Liver (tissue), 3 donors: ENCODE results near the gene CRYBG1.

Experiments
- EGR1 ChIP-seq, 2 donors: IDR thresholded peaks; 2 replicates each; pipeline ENCODE4 v1.6.1; 2016 to 2018; ENCODE audit warnings: antibody characterized with exemption in 2 of 2, low read depth in 2 of 2
- HNF4A ChIP-seq, 2 donors: conservative IDR thresholded peaks; 2 replicates each; pipeline ENCODE4 v1.6.1; 2016; ENCODE audit warnings: antibody characterized with exemption in 2 of 2, mild to moderate bottlenecking in 2 of 2
- JUND ChIP-seq, 2 donors: IDR thresholded peaks; 2 replicates each; pipeline ENCODE4 v1.6.1; 2016; ENCODE audit warnings: antibody characterized with exemption in 2 of 2
- MAX ChIP-seq: IDR thresholded peaks from 2 replicates; pipeline ENCODE4 v1.6.1; 2016; ENCODE audit warnings: antibody characterized with exemption
- RAD21 ChIP-seq, 2 donors: IDR thresholded peaks; 2 replicates each; pipeline ENCODE4 v1.6.1; 2016; ENCODE audit warnings: antibody characterized with exemption in 2 of 2, mild to moderate bottlenecking in 2 of 2
- REST ChIP-seq: IDR thresholded peaks from 2 replicates; pipeline ENCODE4 v1.6.1; 2016; ENCODE audit warnings: antibody characterized with exemption, mild to moderate bottlenecking
- RXRA ChIP-seq, 2 donors: IDR thresholded peaks; 2 replicates each; pipeline ENCODE4 v1.6.1; 2017 to 2018; ENCODE audit warnings: antibody characterized with exemption in 2 of 2, mild to moderate bottlenecking in 1 of 2
- TAF1 ChIP-seq: conservative IDR thresholded peaks from 2 replicates; pipeline ENCODE4 v1.6.1; 2016; ENCODE audit warnings: antibody characterized with exemption, mild to moderate bottlenecking
- YY1 ChIP-seq: IDR thresholded peaks from 2 replicates; pipeline ENCODE4 v1.6.1; 2016; ENCODE audit warnings: antibody characterized with exemption, mild to moderate bottlenecking
- ZBTB33 ChIP-seq: IDR thresholded peaks from 2 replicates; pipeline ENCODE4 v1.6.1; 2016; ENCODE audit warnings: antibody characterized with exemption
- TF ChIP-seq, protein P1 (sequence below): fragments of 150-350 bp; IDR thresholded peaks from 2 replicates; pipeline ENCODE4 v1.5.1; 2017; ENCODE audit warnings: improper control_type of control experiment, low read depth, low read length; ENCODE audit not compliant: missing input control
- TF ChIP-seq, protein P2 (sequence below): IDR thresholded peaks from 2 replicates; pipeline ENCODE4 v1.6.1; 2016; ENCODE audit warnings: antibody characterized with exemption
- donor health status: healthy.
- donor health status: healthy.

- TF ChIP-seq, protein P1, sequence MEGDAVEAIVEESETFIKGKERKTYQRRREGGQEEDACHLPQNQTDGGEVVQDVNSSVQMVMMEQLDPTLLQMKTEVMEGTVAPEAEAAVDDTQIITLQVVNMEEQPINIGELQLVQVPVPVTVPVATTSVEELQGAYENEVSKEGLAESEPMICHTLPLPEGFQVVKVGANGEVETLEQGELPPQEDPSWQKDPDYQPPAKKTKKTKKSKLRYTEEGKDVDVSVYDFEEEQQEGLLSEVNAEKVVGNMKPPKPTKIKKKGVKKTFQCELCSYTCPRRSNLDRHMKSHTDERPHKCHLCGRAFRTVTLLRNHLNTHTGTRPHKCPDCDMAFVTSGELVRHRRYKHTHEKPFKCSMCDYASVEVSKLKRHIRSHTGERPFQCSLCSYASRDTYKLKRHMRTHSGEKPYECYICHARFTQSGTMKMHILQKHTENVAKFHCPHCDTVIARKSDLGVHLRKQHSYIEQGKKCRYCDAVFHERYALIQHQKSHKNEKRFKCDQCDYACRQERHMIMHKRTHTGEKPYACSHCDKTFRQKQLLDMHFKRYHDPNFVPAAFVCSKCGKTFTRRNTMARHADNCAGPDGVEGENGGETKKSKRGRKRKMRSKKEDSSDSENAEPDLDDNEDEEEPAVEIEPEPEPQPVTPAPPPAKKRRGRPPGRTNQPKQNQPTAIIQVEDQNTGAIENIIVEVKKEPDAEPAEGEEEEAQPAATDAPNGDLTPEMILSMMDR, result no peak
- TF ChIP-seq EGR1 (IDR thresholded peaks at IDR 0.05; ENCODE audit: low read depth in 2 of 2), result no peak
- TF ChIP-seq RXRA (IDR thresholded peaks at IDR 0.05), result no peak
- TF ChIP-seq REST, result no peak
- no peak for TF ChIP-seq RAD21 (IDR thresholded peaks at IDR 0.05)
- TF ChIP-seq ZBTB33, result no peak
- TF ChIP-seq, protein P2, sequence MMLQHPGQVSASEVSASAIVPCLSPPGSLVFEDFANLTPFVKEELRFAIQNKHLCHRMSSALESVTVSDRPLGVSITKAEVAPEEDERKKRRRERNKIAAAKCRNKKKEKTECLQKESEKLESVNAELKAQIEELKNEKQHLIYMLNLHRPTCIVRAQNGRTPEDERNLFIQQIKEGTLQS, result no peak
- TF ChIP-seq MAX, result no peak
- TF ChIP-seq HNF4A (conservative IDR thresholded peaks at IDR 0.05), result no peak
- no peak for TF ChIP-seq TAF1
- no peak for TF ChIP-seq YY1
- no peak for TF ChIP-seq JUND (IDR thresholded peaks at IDR 0.05)
Measured at GRCh38 chr6:106383573-106383972, 23.1 kb downstream of the CRYBG1 start.
